Activated naive CD8-positive, alpha-beta T cell treated with anti-CD3 and anti-CD28 coated beads, Interleukin-2, amount 50 U/mL, for 24 hours (primary cell): ENCODE measurements around the gene FOXS1.

Experiments used
- ATAC-seq: fragments of 150-1000 bp; cut with Tn5 transposase; one replicate; pipeline ENCODE4 v1.10.0; 2021
- DNase-seq: peaks from one replicate; pipeline ENCODE4 v3.0.0; 2021
- H3K27ac Mint-ChIP-seq: one replicate; pipeline ENCODE4 v1.8.0; 2021; ENCODE audit warnings: mild to moderate bottlenecking, mixed read lengths
- H3K27me3 Mint-ChIP-seq: one replicate; pipeline ENCODE4 v1.8.0; 2021; ENCODE audit warnings: mixed read lengths
- H3K36me3 Mint-ChIP-seq: one replicate; pipeline ENCODE4 v1.8.0; 2021; ENCODE audit warnings: low read depth, mixed read lengths
- H3K4me1 Mint-ChIP-seq: one replicate; pipeline ENCODE4 v1.8.0; 2021; ENCODE audit warnings: mixed read lengths
- H3K4me3 Mint-ChIP-seq: one replicate; pipeline ENCODE4 v1.8.0; 2021; ENCODE audit warnings: mild to moderate bottlenecking, moderate library complexity, mixed read lengths
- H3K9me3 Mint-ChIP-seq: one replicate; pipeline ENCODE4 v1.8.0; 2021; ENCODE audit warnings: mixed read lengths

The FOXS1 gene

GRCh38 chr20:31866221-31866620 lies 20.8 kb upstream of the FOXS1 start:
- Mint-ChIP-seq H3K36me3 (no peaks in the 10 kb centered on the region), H3K9me3 (no peaks in the 10 kb centered on the region), H3K4me3 (no peak overlapping the region), H3K4me1 (peaks cover 16% of the 10 kb centered on the region), H3K27me3 (peaks cover 27% of the 10 kb centered on the region), H3K27ac (no peak overlapping the region)
- no peak for DNase-seq
- no peak for ATAC-seq

DNA sequence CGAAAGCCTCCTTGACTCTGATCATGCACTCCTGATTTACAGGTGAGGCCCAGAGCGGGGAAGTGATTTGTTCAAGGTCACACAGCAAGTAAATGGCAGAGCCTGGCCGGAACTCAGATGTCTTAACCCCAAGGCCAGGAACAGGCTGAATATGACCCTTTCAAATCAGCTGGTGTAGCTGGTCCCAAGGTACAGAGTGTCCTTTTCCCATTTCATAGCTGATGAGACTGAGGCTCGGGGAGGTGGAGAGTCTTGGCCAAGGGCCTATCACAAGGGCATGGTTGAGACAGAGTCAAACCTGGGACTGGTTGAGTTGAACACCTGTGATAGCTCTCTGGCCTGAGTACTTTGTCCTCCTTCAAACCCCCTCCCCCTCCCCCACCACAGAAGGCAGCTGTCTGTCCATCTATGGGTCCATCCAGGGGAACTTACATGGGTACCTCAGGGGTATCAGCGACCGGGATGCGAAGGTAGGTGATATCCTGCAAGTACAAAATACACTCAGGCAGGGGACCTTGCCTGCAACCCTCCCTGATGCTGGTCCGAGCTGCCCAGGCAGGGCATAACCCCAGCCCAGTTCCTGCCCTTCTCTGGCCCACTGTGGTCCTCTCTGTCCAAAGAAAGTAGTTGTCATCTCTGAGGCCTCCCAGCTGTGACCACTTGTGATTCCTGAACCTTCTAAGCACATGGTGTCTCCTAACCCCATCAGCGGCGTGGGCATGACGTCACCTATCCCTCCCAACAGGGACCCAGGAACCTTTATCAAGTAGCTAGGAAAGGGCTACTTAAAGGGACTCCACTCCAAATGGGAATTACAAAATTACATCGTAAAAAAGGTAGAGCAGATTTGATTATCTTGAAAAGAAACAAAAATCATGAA lies 19.4 kb upstream of the FOXS1 start:
- Mint-ChIP-seq H3K27ac (no peak overlapping the region), H3K4me1 (peaks cover 12% of the 10 kb centered on the region), H3K27me3 (peaks cover 27% of the 10 kb centered on the region), H3K36me3 (no peaks in the 10 kb centered on the region), H3K9me3 (no peaks in the 10 kb centered on the region), H3K4me3 (no peak overlapping the region)
- ATAC-seq (no peak), DNase-seq (no peak)

DNA sequence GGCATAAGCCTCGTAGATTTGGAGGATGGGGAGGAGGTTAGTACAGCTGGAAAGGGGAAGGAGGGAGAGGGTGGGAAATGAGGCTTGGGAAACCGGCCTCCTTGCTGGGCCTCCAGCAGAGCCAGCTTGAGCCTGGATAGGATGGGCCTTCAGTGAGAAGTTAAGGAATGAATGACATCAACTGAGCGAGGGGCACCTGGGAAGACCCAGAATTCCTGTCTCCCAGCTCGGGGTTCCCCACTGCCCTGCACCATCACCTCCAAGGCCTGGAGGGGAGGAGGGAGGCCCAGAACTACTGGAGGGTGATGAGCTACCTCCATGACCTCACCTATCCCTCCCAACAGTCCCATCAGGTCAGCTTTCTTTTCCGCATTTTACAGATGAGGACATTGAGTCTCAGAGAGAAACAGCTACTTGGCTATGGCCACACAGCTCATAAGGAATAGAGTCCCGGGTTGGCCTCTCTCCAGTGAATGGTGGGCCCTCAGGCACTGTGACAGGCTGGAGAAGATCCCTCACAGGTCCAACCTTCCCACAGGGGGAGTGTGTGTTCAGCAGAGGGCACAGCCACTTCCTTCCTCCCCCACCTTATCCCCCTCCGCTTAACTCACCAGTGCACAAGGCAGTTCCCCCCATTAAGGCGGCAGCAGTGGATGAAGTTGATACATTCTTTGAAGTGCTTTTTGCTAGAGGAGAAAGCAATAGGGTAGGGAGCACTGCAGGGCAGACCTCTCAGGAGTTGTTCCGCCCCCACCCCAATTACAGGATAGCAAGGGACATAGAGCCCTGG lies 18.1 kb upstream of the FOXS1 start:
- ATAC-seq (no peak), DNase-seq (no peak)
- Mint-ChIP-seq H3K9me3 (no peaks in the 10 kb centered on the region), H3K36me3 (no peaks in the 10 kb centered on the region), H3K27me3 (peaks cover 15% of the 10 kb centered on the region), H3K4me3 (no peak overlapping the region), H3K27ac (no peak overlapping the region), H3K4me1 (peaks cover 8% of the 10 kb centered on the region)

GRCh38 chr20:31862506-31862905 lies 17.1 kb upstream of the FOXS1 start:
- H3K4me1 Mint-ChIP-seq, result peaks cover 8% of the 10 kb centered on the region
- H3K9me3 Mint-ChIP-seq, result no peaks in the 10 kb centered on the region
- no peak overlapping the region for H3K27ac Mint-ChIP-seq
- H3K27me3 Mint-ChIP-seq, result peaks cover 17% of the 10 kb centered on the region
- DNase-seq (no peak), ATAC-seq (no peak)
- H3K4me3 Mint-ChIP-seq, result no peak overlapping the region
- no peaks in the 10 kb centered on the region for H3K36me3 Mint-ChIP-seq

DNA sequence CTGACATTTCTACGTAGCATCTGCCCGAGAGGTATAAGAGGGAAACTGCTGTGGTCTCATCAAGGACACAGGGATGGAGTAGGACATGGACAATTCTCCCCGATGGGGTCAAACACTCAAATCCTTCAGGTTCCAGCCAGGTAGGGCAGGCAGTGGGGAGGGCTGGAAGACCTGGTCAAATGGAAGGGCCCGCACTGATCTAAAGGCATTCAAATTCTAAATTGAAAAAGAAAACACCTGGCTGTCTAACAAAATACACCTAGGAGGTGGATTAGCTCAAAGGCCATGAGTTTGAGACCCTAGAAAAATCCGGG lies 16.7 kb upstream of the FOXS1 start:
- ATAC-seq (no peak), DNase-seq (no peak)
- H3K36me3 Mint-ChIP-seq, result no peaks in the 10 kb centered on the region
- H3K4me3 Mint-ChIP-seq, result peak overlapping the region; percentile 34
- peaks cover 20% of the 10 kb centered on the region for H3K27me3 Mint-ChIP-seq
- no peaks in the 10 kb centered on the region for H3K9me3 Mint-ChIP-seq
- no peak overlapping the region for H3K27ac Mint-ChIP-seq
- H3K4me1 Mint-ChIP-seq, result peaks cover 8% of the 10 kb centered on the region

GRCh38 chr20:31861385-31862156 lies 16.2 kb upstream of the FOXS1 start:
- peak; percentile 76 for ATAC-seq
- DNase-seq, result peak; percentile 68

DNA sequence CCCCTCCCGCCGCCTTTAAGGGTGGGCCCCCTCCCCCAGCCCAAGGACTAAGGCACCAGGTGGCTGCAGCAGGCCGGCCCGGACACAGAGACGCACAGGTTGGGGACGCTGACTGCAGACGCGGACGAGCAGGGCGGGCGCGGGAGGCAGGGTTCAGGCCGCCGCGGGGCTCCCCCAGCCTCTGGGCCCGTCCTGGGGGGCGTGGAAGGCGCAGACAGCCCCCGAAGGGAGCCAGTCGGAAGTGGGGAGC lies 15.7 kb upstream of the FOXS1 start:
- DNase-seq (no peak), ATAC-seq (peak; percentile 20)
- H3K9me3 Mint-ChIP-seq, result no peaks in the 10 kb centered on the region
- no peaks in the 10 kb centered on the region for H3K36me3 Mint-ChIP-seq
- H3K27ac Mint-ChIP-seq, result no peak overlapping the region
- H3K27me3 Mint-ChIP-seq, result peaks cover 20% of the 10 kb centered on the region
- H3K4me3 Mint-ChIP-seq, result no peak overlapping the region
- peaks cover 8% of the 10 kb centered on the region for H3K4me1 Mint-ChIP-seq

More at GRCh38 chr20:31861385-31862156, 16.2 kb upstream of the FOXS1 start:
- H3K36me3 Mint-ChIP-seq, result no peaks in the 10 kb centered on the region
- no peak overlapping the region for H3K27ac Mint-ChIP-seq
- peak overlapping the region; percentile 34 for H3K4me3 Mint-ChIP-seq
- H3K27me3 Mint-ChIP-seq, result peaks cover 20% of the 10 kb centered on the region
- no peaks in the 10 kb centered on the region for H3K9me3 Mint-ChIP-seq
- H3K4me1 Mint-ChIP-seq, result peaks cover 8% of the 10 kb centered on the region

GRCh38 chr20:31860390-31861134 lies 15.2 kb upstream of the FOXS1 start:
- DNase-seq (no peak), ATAC-seq (no peak)
- peaks cover 8% of the 10 kb centered on the region for H3K4me1 Mint-ChIP-seq
- peaks cover 20% of the 10 kb centered on the region for H3K27me3 Mint-ChIP-seq
- no peaks in the 10 kb centered on the region for H3K36me3 Mint-ChIP-seq
- no peaks in the 10 kb centered on the region for H3K9me3 Mint-ChIP-seq
- H3K4me3 Mint-ChIP-seq, result no peak overlapping the region
- no peak overlapping the region for H3K27ac Mint-ChIP-seq

DNA sequence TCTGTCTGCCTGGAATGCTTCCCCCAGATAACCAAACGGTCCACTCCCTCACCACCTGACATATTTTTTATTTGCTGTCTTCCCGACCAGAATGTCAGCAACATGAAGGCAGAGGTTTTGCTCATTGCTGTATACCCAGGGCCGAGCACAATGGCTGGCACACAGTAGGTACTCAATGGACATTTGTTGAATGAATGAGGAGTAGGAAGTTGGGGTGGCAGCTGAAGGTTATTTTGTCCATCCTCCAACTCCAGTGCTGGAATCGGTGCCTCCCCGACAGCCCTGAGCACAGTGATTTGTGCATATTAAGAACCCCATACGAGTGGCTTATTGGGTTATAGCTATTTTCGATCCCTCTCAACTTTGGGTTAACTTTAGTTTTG lies 14.6 kb upstream of the FOXS1 start:
- ATAC-seq, result no peak
- no peaks in the 10 kb centered on the region for H3K9me3 Mint-ChIP-seq

DNA sequence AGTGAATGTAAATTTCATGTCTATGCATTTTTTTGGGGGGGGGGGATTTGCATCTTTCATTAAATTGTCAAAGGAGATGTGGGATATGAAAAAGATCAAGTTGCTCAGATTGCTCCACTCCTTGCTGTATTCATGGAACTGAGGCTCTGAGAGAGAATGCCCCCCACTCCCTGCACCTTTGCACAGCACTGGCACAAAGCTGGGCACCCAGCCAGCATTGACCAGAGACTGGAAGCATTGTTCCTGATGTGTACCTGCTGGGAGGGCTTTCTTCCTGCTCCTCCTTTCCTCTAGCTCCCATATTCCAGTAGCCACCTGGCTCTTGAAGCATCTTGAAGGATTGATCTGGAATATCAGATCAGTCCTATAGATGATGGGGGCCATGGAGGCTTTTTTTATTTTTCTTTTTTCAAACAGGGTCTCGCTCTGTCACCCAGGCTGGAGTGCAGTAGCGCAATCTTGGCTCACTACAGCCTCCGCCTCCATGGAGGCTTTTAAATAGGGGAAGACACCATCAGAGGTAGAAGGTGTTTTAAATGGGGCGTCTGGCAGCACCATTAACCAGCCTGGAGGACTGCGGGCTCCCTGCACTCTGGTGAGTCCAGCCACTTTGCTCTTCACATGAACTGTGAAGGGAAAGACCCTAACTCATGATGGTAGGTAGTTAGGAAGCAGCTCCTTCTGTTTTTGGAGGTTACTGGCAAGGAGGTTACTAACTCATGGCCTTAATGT lies 14.0 kb upstream of the FOXS1 start:
- H3K27ac Mint-ChIP-seq, result no peak overlapping the region
- H3K4me3 Mint-ChIP-seq, result no peak overlapping the region
- no peaks in the 10 kb centered on the region for H3K36me3 Mint-ChIP-seq
- no peaks in the 10 kb centered on the region for H3K9me3 Mint-ChIP-seq
- peaks cover 20% of the 10 kb centered on the region for H3K27me3 Mint-ChIP-seq
- peaks cover 8% of the 10 kb centered on the region for H3K4me1 Mint-ChIP-seq
- no peak for ATAC-seq
- DNase-seq, result no peak

More for the DNA sequence above, 14.6 kb upstream of the FOXS1 start:
- peaks cover 8% of the 10 kb centered on the region for H3K4me1 Mint-ChIP-seq
- H3K27me3 Mint-ChIP-seq, result peaks cover 20% of the 10 kb centered on the region
- no peak overlapping the region for H3K27ac Mint-ChIP-seq
- H3K4me3 Mint-ChIP-seq, result no peak overlapping the region
- H3K36me3 Mint-ChIP-seq, result no peaks in the 10 kb centered on the region
- no peak for DNase-seq

DNA sequence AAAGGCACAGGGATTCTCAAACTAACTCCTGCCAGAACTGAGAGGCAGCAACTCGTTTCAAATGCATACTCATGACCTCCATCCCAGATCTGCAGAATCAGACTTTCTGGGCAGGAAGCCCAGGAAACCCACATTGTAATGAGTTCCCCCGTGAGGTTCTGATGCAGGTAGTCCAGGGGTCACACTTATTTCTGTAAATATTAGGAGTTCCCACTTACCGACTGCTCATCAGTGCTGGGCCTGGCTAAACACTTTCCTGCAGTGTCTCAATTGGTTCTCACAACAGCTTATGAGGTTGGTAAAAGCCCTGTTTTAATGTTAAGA lies 13.3 kb upstream of the FOXS1 start:
- Mint-ChIP-seq H3K4me1 (peaks cover 8% of the 10 kb centered on the region), H3K36me3 (no peaks in the 10 kb centered on the region), H3K9me3 (no peaks in the 10 kb centered on the region), H3K27ac (no peak overlapping the region), H3K4me3 (no peak overlapping the region), H3K27me3 (peaks cover 20% of the 10 kb centered on the region)
- no peak for ATAC-seq
- DNase-seq, result no peak

DNA sequence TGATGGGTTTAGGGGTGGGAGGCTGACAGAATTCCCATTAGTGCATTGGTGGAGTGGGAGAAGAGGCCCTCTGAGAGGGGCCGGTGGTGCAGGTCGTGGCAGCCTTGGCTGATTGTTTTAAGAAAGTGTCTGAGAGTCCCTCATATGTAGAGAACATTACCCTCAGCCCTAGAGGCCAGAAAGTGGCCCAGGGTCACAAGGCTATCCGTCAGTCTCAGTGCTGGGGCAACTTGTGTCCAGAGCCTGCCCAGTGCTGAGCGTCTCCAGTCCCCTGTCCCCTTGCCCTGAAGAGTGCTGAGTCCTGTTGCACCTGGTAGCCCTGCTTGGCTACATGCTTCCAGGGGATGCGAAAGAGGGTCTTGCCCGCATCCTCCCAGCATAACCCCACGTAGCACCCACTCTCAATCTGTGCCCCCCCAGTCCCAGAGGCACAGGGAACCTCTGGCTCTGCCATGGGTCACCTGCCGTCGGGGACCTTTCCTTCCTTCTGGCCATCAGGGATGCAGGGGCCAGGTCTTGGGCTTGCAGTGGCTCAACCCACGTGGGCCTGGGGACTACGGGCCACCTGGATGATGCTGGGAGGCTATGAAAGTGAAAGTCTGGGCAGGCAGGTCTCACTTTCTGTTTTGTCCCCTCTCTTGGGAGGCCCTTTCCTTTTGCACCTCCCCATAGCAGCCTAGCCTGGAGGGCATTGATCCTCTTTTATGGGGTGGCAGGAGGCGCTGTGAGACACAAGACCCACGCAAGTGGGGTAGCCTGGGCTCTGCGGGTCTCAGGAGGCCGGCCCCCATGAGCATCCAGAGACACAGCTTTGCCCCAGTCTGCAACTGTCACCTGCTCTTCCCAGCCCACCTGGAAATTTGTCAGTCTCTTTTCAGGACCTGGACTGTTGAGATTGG lies 12.7 kb upstream of the FOXS1 start:
- ATAC-seq, result peak; percentile 22
- Mint-ChIP-seq H3K4me1 (peaks cover 8% of the 10 kb centered on the region), H3K27ac (no peak overlapping the region), H3K4me3 (no peak overlapping the region), H3K36me3 (no peaks in the 10 kb centered on the region), H3K27me3 (peaks cover 20% of the 10 kb centered on the region), H3K9me3 (no peaks in the 10 kb centered on the region)
- DNase-seq, result no peak

DNA sequence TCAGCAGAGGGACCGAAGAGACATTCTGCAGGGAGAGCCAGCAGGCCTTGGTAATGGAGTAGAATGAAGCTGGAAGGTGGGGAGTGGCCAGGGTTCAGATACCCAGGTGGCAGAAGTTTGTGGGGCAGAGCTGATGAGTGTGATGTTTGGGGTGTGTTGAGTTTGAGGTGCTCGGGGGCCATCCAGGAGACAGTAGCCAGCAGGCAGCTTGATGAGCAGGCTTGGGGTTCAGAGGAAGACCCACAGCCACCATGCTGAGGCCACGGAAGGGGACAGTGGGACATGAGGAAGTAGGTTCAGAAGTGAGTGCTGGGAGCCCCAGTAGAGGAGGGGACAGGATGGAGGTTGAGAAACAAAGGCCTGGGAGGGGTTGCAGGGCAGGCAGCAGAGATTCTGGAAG lies 11.1 kb upstream of the FOXS1 start:
- H3K4me3 Mint-ChIP-seq, result no peak overlapping the region

More for the DNA sequence above, 11.1 kb upstream of the FOXS1 start:
- no peaks in the 10 kb centered on the region for H3K36me3 Mint-ChIP-seq
- no peak overlapping the region for H3K27ac Mint-ChIP-seq
- no peak for ATAC-seq
- H3K9me3 Mint-ChIP-seq, result no peaks in the 10 kb centered on the region
- DNase-seq, result no peak
- H3K4me1 Mint-ChIP-seq, result peaks cover 3% of the 10 kb centered on the region
- H3K27me3 Mint-ChIP-seq, result peaks cover 19% of the 10 kb centered on the region
